Measurements from ENCODE around the gene THRA.

DNA sequence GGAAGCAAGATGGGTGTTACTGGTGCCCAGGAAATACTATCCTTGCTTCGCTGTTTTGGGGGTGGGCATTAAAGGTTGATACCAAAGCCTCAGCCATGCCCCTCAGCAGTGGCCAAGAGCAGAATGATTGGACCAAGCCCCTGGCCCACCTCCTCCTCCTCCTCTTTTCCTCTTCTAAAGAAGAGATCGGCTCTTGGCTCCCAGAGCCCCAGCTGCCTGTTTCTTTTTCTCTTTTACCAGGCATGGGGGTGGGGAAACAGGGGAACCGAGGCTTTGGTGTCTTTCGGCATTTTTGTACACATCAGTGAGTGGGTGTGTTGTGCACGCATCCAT, 5.8 kb downstream of the THRA start:
- TF ChIP-seq, protein P1, sequence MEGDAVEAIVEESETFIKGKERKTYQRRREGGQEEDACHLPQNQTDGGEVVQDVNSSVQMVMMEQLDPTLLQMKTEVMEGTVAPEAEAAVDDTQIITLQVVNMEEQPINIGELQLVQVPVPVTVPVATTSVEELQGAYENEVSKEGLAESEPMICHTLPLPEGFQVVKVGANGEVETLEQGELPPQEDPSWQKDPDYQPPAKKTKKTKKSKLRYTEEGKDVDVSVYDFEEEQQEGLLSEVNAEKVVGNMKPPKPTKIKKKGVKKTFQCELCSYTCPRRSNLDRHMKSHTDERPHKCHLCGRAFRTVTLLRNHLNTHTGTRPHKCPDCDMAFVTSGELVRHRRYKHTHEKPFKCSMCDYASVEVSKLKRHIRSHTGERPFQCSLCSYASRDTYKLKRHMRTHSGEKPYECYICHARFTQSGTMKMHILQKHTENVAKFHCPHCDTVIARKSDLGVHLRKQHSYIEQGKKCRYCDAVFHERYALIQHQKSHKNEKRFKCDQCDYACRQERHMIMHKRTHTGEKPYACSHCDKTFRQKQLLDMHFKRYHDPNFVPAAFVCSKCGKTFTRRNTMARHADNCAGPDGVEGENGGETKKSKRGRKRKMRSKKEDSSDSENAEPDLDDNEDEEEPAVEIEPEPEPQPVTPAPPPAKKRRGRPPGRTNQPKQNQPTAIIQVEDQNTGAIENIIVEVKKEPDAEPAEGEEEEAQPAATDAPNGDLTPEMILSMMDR (IDR thresholded peaks at IDR 0.05), result no peak
- TF ChIP-seq POLR2A (IDR thresholded peaks at IDR 0.05) (no peak), POLR2AphosphoS5 (IDR thresholded peaks at IDR 0.05) (no peak), EP300 (IDR thresholded peaks at IDR 0.05) (no peak)

Measured in suprapubic skin (tissue), 4 donors.